Skeletal muscle tissue (tissue), 4 donors: Measurements from ENCODE around the gene TBATA. TPM values are rescaled to one million over a fixed set of nuclear protein-coding genes. Genes with fewer than 3 reads are reported as not detected.
"Not testable (repeated sequence)": the region's sequence is repeated elsewhere in the genome, so short reads cannot be mapped to it uniquely, and the experiment has no call there.

Experiments
- H3K27ac ChIP-seq: one replicate; pipeline ENCODE4 v1.7.0; 2013; ENCODE audit warnings: mild to moderate bottlenecking, low read depth, low read length, inconsistent platforms
- H3K27me3 ChIP-seq, 3 donors: one replicate each; pipeline ENCODE4 v1.7.0; 2013; ENCODE audit warnings: low read length in 3 of 3; ENCODE audit not compliant: control insufficient read depth in 3 of 3, insufficient read depth in 3 of 3
- H3K36me3 ChIP-seq, 3 donors: one replicate each; pipeline ENCODE4 v1.7.0; 2013; ENCODE audit warnings: low read length in 3 of 3; ENCODE audit not compliant: control insufficient read depth in 3 of 3, insufficient read depth in 3 of 3
- H3K4me1 ChIP-seq, 3 donors: one replicate each; pipeline ENCODE4 v1.7.0; 2013; ENCODE audit warnings: low read length in 3 of 3, mild to moderate bottlenecking in 3 of 3; ENCODE audit not compliant: control insufficient read depth in 3 of 3, insufficient read depth in 3 of 3
- H3K4me3 ChIP-seq, 3 donors: one replicate each; pipeline ENCODE4 v1.7.0; 2013; ENCODE audit warnings: low read length in 3 of 3
- H3K9ac ChIP-seq, 3 donors: one replicate each; pipeline ENCODE4 v1.7.0; 2013; ENCODE audit warnings: low read length in 3 of 3, mild to moderate bottlenecking in 3 of 3, moderate library complexity in 2 of 3, low read depth in 1 of 3
- H3K9me3 ChIP-seq, 3 donors: one replicate each; pipeline ENCODE4 v1.7.0; 2013; ENCODE audit warnings: low read length in 3 of 3; ENCODE audit not compliant: control insufficient read depth in 3 of 3
- total RNA-seq: library from RNA; depleted of rRNA; stranded (reverse); fragments of >200 nt; gene quantifications from one replicate; pipeline ENCODE4 v1.2.3, GENCODE V29; 2014
- donor health status: Osteomylitis.

The TBATA gene
- total RNA-seq, 1 donor from 2014 or later = not detected

- Histone ChIP-seq H3K4me1 (peaks cover 0 to 4% (median 0%) of the 10 kb centered on the region in 3 donors), H3K27ac (no peak overlapping the region), H3K9me3 (no peaks in the 10 kb centered on the region), H3K27me3 (peaks cover 0 to 5% (median 0%) of the 10 kb centered on the region in 3 donors), H3K4me3 (no peak overlapping the region), H3K36me3 (no peaks in the 10 kb centered on the region), H3K9ac (no peak overlapping the region)
Measured at GRCh38 chr10:70773965-70774809, 11.0 kb downstream of the TBATA start.

GRCh38 chr10:70773461-70773860 lies 11.7 kb downstream of the TBATA start:
- no peaks in the 10 kb centered on the region for H3K4me1 ChIP-seq
- H3K9ac ChIP-seq = no peak overlapping the region
- H3K9me3 ChIP-seq = no peaks in the 10 kb centered on the region
- H3K27me3 ChIP-seq = peaks cover 0 to 5% (median 0%) of the 10 kb centered on the region in 3 donors
- no peaks in the 10 kb centered on the region for H3K36me3 ChIP-seq
- no peak overlapping the region for H3K4me3 ChIP-seq
- H3K27ac ChIP-seq = no peak overlapping the region

- no peaks in the 10 kb centered on the region for H3K4me1 ChIP-seq
- no peak overlapping the region for H3K9ac ChIP-seq
- no peaks in the 10 kb centered on the region for H3K36me3 ChIP-seq
- peaks cover 0 to 2% (median 0%) of the 10 kb centered on the region in 3 donors for H3K27me3 ChIP-seq
- H3K4me3 ChIP-seq = no peak overlapping the region
- no peak overlapping the region for H3K27ac ChIP-seq
- no peaks in the 10 kb centered on the region for H3K9me3 ChIP-seq
Measured at GRCh38 chr10:70772627-70773026, 12.6 kb downstream of the TBATA start.

GRCh38 chr10:70771311-70772194 lies 13.6 kb downstream of the TBATA start:
- Histone ChIP-seq H3K4me1 (no peaks in the 10 kb centered on the region), H3K27ac (no peak overlapping the region), H3K36me3 (no peaks in the 10 kb centered on the region), H3K27me3 (peaks cover 0 to 2% (median 0%) of the 10 kb centered on the region in 3 donors), H3K9ac (no peak overlapping the region), H3K9me3 (no peaks in the 10 kb centered on the region), H3K4me3 (no peak overlapping the region)

- H3K4me1 ChIP-seq, H3K4me3 ChIP-seq, H3K27ac ChIP-seq, H3K9ac ChIP-seq, H3K9me3 ChIP-seq, H3K36me3 ChIP-seq, H3K27me3 ChIP-seq: not testable (repeated sequence)
Measured at GRCh38 chr10:70770516-70770915, 14.7 kb downstream of the TBATA start.

- Histone ChIP-seq H3K27ac (no peak overlapping the region), H3K4me1 (no peaks in the 10 kb centered on the region), H3K27me3 (no peaks in the 10 kb centered on the region), H3K4me3 (no peak overlapping the region), H3K9me3 (peaks cover 0 to 2% (median 0%) of the 10 kb centered on the region in 3 donors), H3K36me3 (no peaks in the 10 kb centered on the region), H3K9ac (no peak overlapping the region)
Measured at GRCh38 chr10:70770001-70770400, 15.2 kb downstream of the TBATA start.

- Histone ChIP-seq H3K9ac (no peak overlapping the region), H3K4me1 (no peaks in the 10 kb centered on the region), H3K9me3 (peaks cover 0 to 2% (median 0%) of the 10 kb centered on the region in 3 donors), H3K36me3 (no peaks in the 10 kb centered on the region), H3K27ac (no peak overlapping the region), H3K27me3 (no peaks in the 10 kb centered on the region), H3K4me3 (no peak overlapping the region)
Measured at GRCh38 chr10:70769121-70769520, 16.1 kb downstream of the TBATA start.

- not testable (repeated sequence) for H3K27ac ChIP-seq, H3K9me3 ChIP-seq, H3K27me3 ChIP-seq, H3K4me3 ChIP-seq, H3K36me3 ChIP-seq, H3K9ac ChIP-seq, H3K4me1 ChIP-seq
Measured at GRCh38 chr10:70768026-70768685, 17.0 kb downstream of the TBATA start.

- no peak overlapping the region for H3K27ac ChIP-seq
- peaks cover 0 to 2% (median 0%) of the 10 kb centered on the region in 3 donors for H3K9me3 ChIP-seq
- no peaks in the 10 kb centered on the region for H3K36me3 ChIP-seq
- no peak overlapping the region for H3K9ac ChIP-seq
- no peaks in the 10 kb centered on the region for H3K4me1 ChIP-seq
- H3K4me3 ChIP-seq = no peak overlapping the region
- peaks cover 0 to 4% (median 0%) of the 10 kb centered on the region in 3 donors for H3K27me3 ChIP-seq
Measured at GRCh38 chr10:70765794-70766594, 19.2 kb downstream of the TBATA start.
